Upper lobe of left lung (tissue), 6 donors: ENCODE data around the gene DNHD1. TPM values are rescaled to one million over a fixed set of nuclear protein-coding genes. Genes with fewer than 3 reads are reported as not detected.

ENCODE experiments used
- ATAC-seq, 2 donors: fragments of 200-7000 bp; cut with Tn5 transposase; one replicate each; pipeline ENCODE4 v1.9.1; 2022; ENCODE audit warnings: mild to moderate bottlenecking in 2 of 2, moderate library complexity in 2 of 2; ENCODE audit not compliant: low FRiP score in 2 of 2
- DNase-seq, 2 donors: peaks; one replicate each; pipeline ENCODE4 v3.0.0-alpha.2; 2019 to 2020
- H3K27ac ChIP-seq, 4 donors: fragments of 200-600 bp; sonication (generic); one replicate each; pipeline ENCODE4 v1.5.1; 2016 to 2019
- H3K27me3 ChIP-seq, 4 donors: fragments of 200-600 bp; sonication (generic); one replicate each; pipeline ENCODE4 v1.5.1; 2017 to 2019
- H3K36me3 ChIP-seq, 4 donors: fragments of 200-600 bp; sonication (generic); one replicate each; pipeline ENCODE4 v1.5.1; 2016 to 2019
- H3K4me1 ChIP-seq, 4 donors: fragments of 200-600 bp; sonication (generic); one replicate each; pipeline ENCODE4 v1.5.1; 2018 to 2019
- H3K4me3 ChIP-seq, 4 donors: fragments of 200-600 bp; sonication (generic); one replicate each; pipeline ENCODE4 v1.5.1; 2017 to 2019; ENCODE audit warnings: mild to moderate bottlenecking in 2 of 4, moderate library complexity in 1 of 4
- H3K9me3 ChIP-seq, 4 donors: fragments of 200-600 bp; sonication (generic); one replicate each; pipeline ENCODE4 v1.5.1; 2018 to 2019
- CTCF ChIP-seq, 6 experiments: fragments of 450-650 bp in 4 of 6; fragments of 200-600 bp in 2 of 6; sonication (generic) in 2 of 6; IDR thresholded peaks; one replicate each; pipeline ENCODE4 v1.5.1; 2016 to 2019; ENCODE audit warnings: antibody characterized with exemption in 6 of 6
- EP300 ChIP-seq, 4 donors: sonication (generic); formaldehyde crosslinking; IDR thresholded peaks; one replicate each; pipeline ENCODE4 v1.5.1; 2017; ENCODE audit warnings: antibody characterized with exemption in 4 of 4, control low read depth in 2 of 4
- POLR2A ChIP-seq, 4 donors: fragments of 450-650 bp; IDR thresholded peaks; one replicate each; pipeline ENCODE4 v1.5.1; 2016 to 2017; ENCODE audit warnings: antibody characterized with exemption in 4 of 4, mild to moderate bottlenecking in 2 of 4
- POLR2AphosphoS5 ChIP-seq, 2 donors: sonication (generic); formaldehyde crosslinking; IDR thresholded peaks; one replicate each; pipeline ENCODE4 v1.5.1; 2017; ENCODE audit warnings: antibody characterized with exemption in 2 of 2
- WGBS, 2 donors: methylation state at CpG; one replicate each; pipeline ENCODE4 v1.1.5; 2017 to 2018; 5-methylcytosine and 5-hydroxymethylcytosine counted together
- total RNA-seq, 6 donors: library from RNA; depleted of rRNA in 4 of 6; stranded (reverse); fragments of >200 nt in 4 of 6; gene quantifications; one replicate each; pipeline versions ENCODE4 v1.1.0 to v1.2.1, GENCODE V29; 2016 to 2021
- donor health status: DM: no; HTN: no; CAD: no; lungs with moderate emphysema.
- donor health status: DM: no; HTN: yes; CAD: no; lungs with severe emphysema.

DNHD1 gene
- total RNA-seq, 6 donors from 2014 or later = 10.5 to 79.6 (median 21.6) TPM

DNA sequence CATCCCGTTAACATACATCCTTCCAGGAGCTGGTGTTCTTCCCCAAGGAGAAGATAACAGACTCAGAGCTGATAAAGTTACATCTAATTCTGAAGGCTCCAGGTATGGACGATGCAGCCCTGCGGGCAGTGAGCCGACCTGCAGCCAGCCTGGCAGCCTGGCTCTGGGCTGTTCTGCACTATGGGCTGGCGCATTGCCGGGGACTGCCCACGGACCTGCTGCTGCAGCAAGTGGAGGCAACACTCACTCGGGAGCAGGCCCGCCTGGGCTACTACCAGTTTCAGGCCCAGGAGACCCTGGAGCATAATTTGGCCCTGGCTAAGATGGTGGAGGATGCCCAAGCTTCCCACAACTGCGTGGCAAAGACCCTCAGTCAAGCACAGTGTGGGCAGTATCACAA is 66.6 kb downstream of the DNHD1 start:
- WGBS, 2 donors = 78 to 86% methylated on average over 2 to 9 of the region's 10 CpGs

GRCh38 chr11:6565325-6565724 is 68.2 kb downstream of the DNHD1 start:
- Histone ChIP-seq H3K27ac (no peak overlapping the region), H3K36me3 (no peaks in the 10 kb centered on the region), H3K4me3 (no peak overlapping the region), H3K27me3 (no peaks in the 10 kb centered on the region), H3K9me3 (no peaks in the 10 kb centered on the region), H3K4me1 (peaks cover 0 to 7% (median 3%) of the 10 kb centered on the region in 4 donors)
- TF ChIP-seq CTCF (IDR thresholded peaks at IDR 0.05) (no peak), POLR2A (IDR thresholded peaks at IDR 0.05) (no peak), EP300 (IDR thresholded peaks at IDR 0.05) (no peak), POLR2AphosphoS5 (IDR thresholded peaks at IDR 0.05) (no peak)
- DNase-seq (no peak), ATAC-seq (no peak)
- 62 to 83% methylated on average over 2 of the region's 2 CpGs for WGBS, 2 donors

More for the DNA sequence above, 66.6 kb downstream of the DNHD1 start:
- H3K4me1 ChIP-seq = peaks cover 0 to 5% (median 2%) of the 10 kb centered on the region in 4 donors
- ATAC-seq (no peak), DNase-seq (no peak)
- no peak overlapping the region for H3K4me3 ChIP-seq
- no peaks in the 10 kb centered on the region for H3K27me3 ChIP-seq
- H3K9me3 ChIP-seq = no peaks in the 10 kb centered on the region
- TF ChIP-seq POLR2AphosphoS5 (IDR thresholded peaks at IDR 0.05) (no peak), EP300 (IDR thresholded peaks at IDR 0.05) (no peak)
- no peaks in the 10 kb centered on the region for H3K36me3 ChIP-seq
- no peak overlapping the region for H3K27ac ChIP-seq

GRCh38 chr11:6565988-6566703 is 69.1 kb downstream of the DNHD1 start:
- H3K27ac ChIP-seq = no peak overlapping the region

DNA sequence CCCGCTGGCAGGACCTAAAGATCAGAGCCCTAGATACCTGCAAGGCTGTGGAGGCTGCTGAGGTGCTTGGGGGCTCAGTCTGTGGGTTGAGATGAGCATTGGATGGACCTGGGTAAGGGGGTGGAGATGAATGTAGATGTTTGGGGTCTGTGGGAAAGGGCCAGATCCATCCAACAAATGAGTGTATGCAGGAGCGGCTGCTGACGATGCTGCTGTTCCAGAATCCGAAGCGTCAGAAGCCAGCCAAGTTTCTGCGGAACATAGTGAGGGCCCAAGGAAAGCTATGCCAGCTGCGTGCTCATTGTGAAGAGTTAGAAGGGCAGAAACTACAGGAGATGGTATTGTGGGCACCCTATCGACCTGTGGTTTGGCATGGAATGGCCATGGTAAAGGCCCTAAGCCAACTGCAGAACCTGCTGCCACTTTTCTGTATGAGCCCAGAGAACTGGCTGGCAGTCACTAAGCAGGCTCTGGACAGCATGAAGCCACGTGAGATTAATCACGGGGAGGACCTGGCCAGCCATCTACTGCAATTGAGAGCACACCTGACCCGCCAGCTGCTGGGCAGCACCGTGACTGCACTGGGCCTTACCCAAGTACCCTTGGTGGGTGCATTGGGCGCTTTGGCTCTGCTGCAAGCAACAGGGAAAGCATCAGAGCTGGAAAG is 69.8 kb downstream of the DNHD1 start:
- Histone ChIP-seq H3K36me3 (no peaks in the 10 kb centered on the region), H3K27me3 (no peaks in the 10 kb centered on the region), H3K9me3 (no peaks in the 10 kb centered on the region), H3K4me3 (no peak overlapping the region), H3K27ac (no peak overlapping the region), H3K4me1 (peaks cover 0 to 16% (median 3%) of the 10 kb centered on the region in 4 donors)
- TF ChIP-seq CTCF (IDR thresholded peaks at IDR 0.05) = no peak
- TF ChIP-seq EP300 (IDR thresholded peaks at IDR 0.05) = no peak
- TF ChIP-seq POLR2AphosphoS5 (IDR thresholded peaks at IDR 0.05) = no peak
- DNase-seq (no peak), ATAC-seq (no peak)
- 84 to 93% methylated on average over 12 to 13 of the region's 13 CpGs for WGBS, 2 donors

More at GRCh38 chr11:6565988-6566703, 69.1 kb downstream of the DNHD1 start:
- no peaks in the 10 kb centered on the region for H3K9me3 ChIP-seq
- DNase-seq = no peak
- ATAC-seq = no peak
- peaks cover 0 to 13% (median 3%) of the 10 kb centered on the region in 4 donors for H3K4me1 ChIP-seq
- no peaks in the 10 kb centered on the region for H3K36me3 ChIP-seq
- no peaks in the 10 kb centered on the region for H3K27me3 ChIP-seq
- 92 to 94% methylated on average over 2 to 5 of the region's 5 CpGs for WGBS, 2 donors
- TF ChIP-seq CTCF (IDR thresholded peaks at IDR 0.05) (no peak), POLR2A (IDR thresholded peaks at IDR 0.05) (no peak), POLR2AphosphoS5 (IDR thresholded peaks at IDR 0.05) (no peak), EP300 (IDR thresholded peaks at IDR 0.05) (no peak)
- H3K4me3 ChIP-seq = no peak overlapping the region

DNA sequence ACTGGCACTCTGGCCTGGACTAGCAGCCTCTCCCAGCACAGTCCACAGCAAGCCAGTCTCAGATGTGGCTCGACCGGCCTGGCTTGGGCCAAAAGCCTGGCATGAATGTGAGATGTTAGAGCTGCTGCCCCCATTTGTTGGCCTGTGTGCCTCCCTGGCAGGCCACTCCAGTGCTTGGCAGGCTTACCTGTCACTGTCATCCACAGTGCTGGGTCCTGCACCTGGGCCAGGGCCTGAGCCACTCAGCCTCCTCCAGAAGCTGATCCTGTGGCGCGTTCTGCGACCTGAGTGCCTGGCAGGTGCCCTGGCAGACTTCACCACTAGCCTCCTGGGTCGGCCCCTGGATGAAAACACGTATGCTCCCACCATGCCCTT is 70.3 kb downstream of the DNHD1 start:
- ATAC-seq = no peak
- no peak for TF ChIP-seq CTCF (IDR thresholded peaks at IDR 0.05)
- H3K36me3 ChIP-seq = no peaks in the 10 kb centered on the region
- no peak overlapping the region for H3K4me3 ChIP-seq
- no peak overlapping the region for H3K27ac ChIP-seq
- 100% methylated on average over 1 to 7 of the region's 7 CpGs for WGBS, 2 donors
- no peaks in the 10 kb centered on the region for H3K9me3 ChIP-seq
- H3K4me1 ChIP-seq = peaks cover 0 to 16% (median 3%) of the 10 kb centered on the region in 4 donors
- DNase-seq = no peak
- H3K27me3 ChIP-seq = no peaks in the 10 kb centered on the region
